CD4-positive, CD25-positive, alpha-beta regulatory T cell (primary cell): Measurements from ENCODE around the gene TRIAP1. TPM values are rescaled to one million over a fixed set of nuclear protein-coding genes. Genes with fewer than 3 reads are reported as not detected.
A peak's percentile ranks its signal among the peaks of the same experiment; 100 is the strongest.

Experiments
- ATAC-seq, 2 donors: fragments of 150-1000 bp; cut with Tn5 transposase; one replicate each; pipeline ENCODE4 v1.10.0; 2021; ENCODE audit warnings: low read depth in 2 of 2, moderate number of reproducible peaks in 2 of 2, moderate library complexity in 1 of 2
- DNase-seq, 3 donors: peaks; one replicate each; pipeline versions ENCODE4 v3.0.0 to v3.0.0-alpha.2; 2012 to 2022; ENCODE audit warnings: mixed read lengths in 1 of 3
- H3K27ac ChIP-seq: one replicate; pipeline ENCODE4 v1.7.0; 2013; ENCODE audit warnings: mild to moderate bottlenecking, low read length; ENCODE audit not compliant: insufficient read depth, poor library complexity, severe bottlenecking
- H3K27me3 ChIP-seq: one replicate; pipeline ENCODE4 v1.7.0; 2013; ENCODE audit warnings: low read length; ENCODE audit not compliant: control insufficient read depth, insufficient read depth
- H3K36me3 ChIP-seq: one replicate; pipeline ENCODE4 v1.7.0; 2013; ENCODE audit warnings: mild to moderate bottlenecking, low read length, moderate library complexity; ENCODE audit not compliant: control insufficient read depth, insufficient read depth
- H3K4me1 ChIP-seq: 2 replicates; pipeline ENCODE4 v1.7.0; 2013; ENCODE audit warnings: mild to moderate bottlenecking, low read length; ENCODE audit not compliant: insufficient read depth, control insufficient read depth, poor library complexity, severe bottlenecking
- H3K4me3 ChIP-seq: one replicate; pipeline ENCODE4 v1.7.0; 2013; ENCODE audit warnings: low read depth, mild to moderate bottlenecking, low read length, moderate library complexity
- H3K9me3 ChIP-seq, 2 experiments: 1 replicate in 1 of 2; 2 replicates in 1 of 2; pipeline ENCODE4 v1.7.0; 2013; ENCODE audit warnings: low read length in 2 of 2, mild to moderate bottlenecking in 1 of 2, moderate library complexity in 1 of 2; ENCODE audit not compliant: control insufficient read depth in 2 of 2
- H3K27ac Mint-ChIP-seq, 3 donors: one replicate each; pipeline ENCODE4 v1.8.0; 2020 to 2022; ENCODE audit warnings: mild to moderate bottlenecking in 3 of 3, mixed read lengths in 3 of 3, moderate library complexity in 2 of 3
- H3K27me3 Mint-ChIP-seq: one replicate; pipeline ENCODE4 v1.8.0; 2022; ENCODE audit warnings: mild to moderate bottlenecking, mixed read lengths
- H3K36me3 Mint-ChIP-seq: one replicate; pipeline ENCODE4 v1.8.0; 2020; ENCODE audit warnings: mixed read lengths
- H3K4me1 Mint-ChIP-seq, 4 donors: one replicate each; pipeline ENCODE4 v1.8.0; 2020 to 2022; ENCODE audit warnings: mixed read lengths in 4 of 4, mild to moderate bottlenecking in 1 of 4
- H3K4me3 Mint-ChIP-seq, 4 donors: one replicate each; pipeline ENCODE4 v1.8.0; 2020 to 2022; ENCODE audit warnings: mild to moderate bottlenecking in 4 of 4, mixed read lengths in 4 of 4, moderate library complexity in 3 of 4
- H3K9me3 Mint-ChIP-seq, 7 donors: one replicate each; pipeline ENCODE4 v1.8.0; 2020 to 2022; ENCODE audit warnings: mixed read lengths in 7 of 7, mild to moderate bottlenecking in 3 of 7, moderate library complexity in 2 of 7
- polyA plus RNA-seq, 4 donors: library from polyadenylated mRNA; unstranded; fragments of 300-500 nt; fragmentation: Illumina TruSeq; gene quantifications; one replicate each; pipeline ENCODE4 v1.2.3, GENCODE V29; 2021
- total RNA-seq: library from RNA; stranded (reverse); gene quantifications from one replicate; pipeline ENCODE4 v1.2.3, GENCODE V29; 2022

The TRIAP1 gene
- total and polyA plus RNA-seq, 5 donors from 2014 or later: 19.2 to 61.1 (median 46.4) TPM

DNA sequence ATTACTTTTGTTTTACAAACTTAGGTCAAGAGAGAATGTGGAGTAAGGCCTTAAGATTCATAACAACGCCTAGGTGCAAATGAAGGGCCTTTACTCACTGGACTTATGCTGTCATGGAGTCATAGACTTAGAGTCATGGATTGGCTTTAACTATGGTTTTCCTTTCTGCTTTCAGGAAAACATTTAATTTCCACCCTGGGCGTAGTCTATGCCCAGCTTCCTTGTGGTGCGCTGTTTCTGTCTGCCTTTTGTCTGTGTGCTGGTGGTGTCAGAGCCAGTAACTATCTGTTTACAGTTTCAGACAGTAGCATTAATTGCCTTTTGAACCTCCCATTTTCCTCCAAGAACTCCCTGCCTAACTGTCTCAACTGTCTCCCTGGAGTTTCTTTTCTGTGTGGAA is 40.1 kb downstream of the TRIAP1 start:
- no peak overlapping the region for H3K27ac ChIP-seq
- Mint-ChIP-seq H3K9me3 (peaks cover 0 to 2% (median 0%) of the 10 kb centered on the region in 7 donors), H3K27ac (no peak overlapping the region), H3K4me1 (peaks cover 0 to 5% (median 2%) of the 10 kb centered on the region in 4 donors), H3K36me3 (no peaks in the 10 kb centered on the region), H3K4me3 (no peak overlapping the region), H3K27me3 (peaks cover 13% of the 10 kb centered on the region)
- no peak for DNase-seq
- H3K4me1 ChIP-seq: no peaks in the 10 kb centered on the region
- H3K27me3 ChIP-seq: no peaks in the 10 kb centered on the region
- H3K4me3 ChIP-seq: no peak overlapping the region
- H3K36me3 ChIP-seq: no peaks in the 10 kb centered on the region
- no peak for ATAC-seq
- peaks cover 0 to 2% of the 10 kb centered on the region in 2 experiments for H3K9me3 ChIP-seq

- Mint-ChIP-seq H3K4me3 (peak overlapping the region in 1 of 4 donors; percentile 43), H3K27ac (no peak overlapping the region), H3K4me1 (peaks cover 0 to 6% (median 4%) of the 10 kb centered on the region in 4 donors), H3K36me3 (no peaks in the 10 kb centered on the region), H3K27me3 (peaks cover 13% of the 10 kb centered on the region), H3K9me3 (peaks cover 0 to 2% (median 0%) of the 10 kb centered on the region in 7 donors)
- peaks cover 3% of the 10 kb centered on the region for H3K27me3 ChIP-seq
- ATAC-seq (no peak), DNase-seq (peak in 1 of 3 donors; percentile 63)
- no peak overlapping the region for H3K27ac ChIP-seq
- peaks cover 0 to 2% of the 10 kb centered on the region in 2 experiments for H3K9me3 ChIP-seq
- H3K4me1 ChIP-seq: no peaks in the 10 kb centered on the region
- no peaks in the 10 kb centered on the region for H3K36me3 ChIP-seq
- no peak overlapping the region for H3K4me3 ChIP-seq
Observed at GRCh38 chr12:120404271-120404670, 41.9 kb downstream of the TRIAP1 start.

DNA sequence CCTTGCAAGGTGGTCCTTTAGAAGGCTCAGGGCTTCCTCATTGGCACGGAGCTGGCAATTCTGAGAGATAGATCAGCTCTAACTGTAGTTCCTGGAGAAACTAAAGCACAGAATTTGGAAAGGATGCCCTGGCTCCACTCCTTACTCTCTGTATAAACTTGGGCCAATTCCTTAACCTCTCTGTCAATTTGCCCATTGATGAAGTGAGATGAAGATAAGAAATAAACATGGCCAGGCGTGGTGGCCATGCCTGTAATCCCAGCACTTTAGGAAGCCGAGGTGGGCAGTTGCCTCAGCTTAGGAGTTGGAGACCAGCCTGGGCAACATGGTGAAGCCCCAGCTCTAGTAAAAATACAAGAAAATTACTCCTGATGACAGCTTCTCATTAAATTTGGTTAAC is 42.3 kb downstream of the TRIAP1 start:
- Mint-ChIP-seq H3K27ac (no peak overlapping the region), H3K36me3 (no peaks in the 10 kb centered on the region), H3K4me3 (no peak overlapping the region), H3K27me3 (peaks cover 17% of the 10 kb centered on the region), H3K9me3 (peaks cover 0 to 2% (median 0%) of the 10 kb centered on the region in 7 donors), H3K4me1 (peaks cover 0 to 6% (median 4%) of the 10 kb centered on the region in 4 donors)
- DNase-seq (no peak), ATAC-seq (no peak)
- H3K9me3 ChIP-seq: peaks cover 0 to 2% of the 10 kb centered on the region in 2 experiments
- peaks cover 3% of the 10 kb centered on the region for H3K27me3 ChIP-seq
- no peak overlapping the region for H3K27ac ChIP-seq
- H3K4me1 ChIP-seq: no peaks in the 10 kb centered on the region
- H3K4me3 ChIP-seq: no peak overlapping the region
- H3K36me3 ChIP-seq: no peaks in the 10 kb centered on the region

- Histone ChIP-seq H3K4me1 (no peaks in the 10 kb centered on the region), H3K36me3 (no peaks in the 10 kb centered on the region), H3K9me3 (peaks cover 0 to 2% of the 10 kb centered on the region in 2 experiments), H3K27me3 (peaks cover 6% of the 10 kb centered on the region), H3K27ac (no peak overlapping the region), H3K4me3 (no peak overlapping the region)
- no peaks in the 10 kb centered on the region for H3K36me3 Mint-ChIP-seq
- no peak overlapping the region for H3K27ac Mint-ChIP-seq
- ATAC-seq: no peak
- DNase-seq: no peak
- H3K4me3 Mint-ChIP-seq: no peak overlapping the region
- peaks cover 0 to 2% (median 0%) of the 10 kb centered on the region in 7 donors for H3K9me3 Mint-ChIP-seq
- H3K4me1 Mint-ChIP-seq: peaks cover 0 to 6% (median 4%) of the 10 kb centered on the region in 4 donors
- H3K27me3 Mint-ChIP-seq: peaks cover 17% of the 10 kb centered on the region
Observed at GRCh38 chr12:120402217-120402616, 44.0 kb downstream of the TRIAP1 start.

- no peak overlapping the region for H3K4me3 Mint-ChIP-seq
Observed at GRCh38 chr12:120399531-120399930, 46.7 kb downstream of the TRIAP1 start.

GRCh38 chr12:120397824-120398540 is 48.2 kb downstream of the TRIAP1 start:
- Mint-ChIP-seq H3K4me3 (no peak overlapping the region), H3K9me3 (no peaks in the 10 kb centered on the region), H3K36me3 (no peaks in the 10 kb centered on the region), H3K4me1 (peaks cover 0 to 4% (median 1%) of the 10 kb centered on the region in 4 donors), H3K27me3 (peaks cover 10% of the 10 kb centered on the region), H3K27ac (no peak overlapping the region)
- Histone ChIP-seq H3K4me3 (no peak overlapping the region), H3K27ac (no peak overlapping the region), H3K9me3 (no peaks in the 10 kb centered on the region), H3K4me1 (peaks cover 4% of the 10 kb centered on the region), H3K36me3 (no peaks in the 10 kb centered on the region), H3K27me3 (peaks cover 6% of the 10 kb centered on the region)
- ATAC-seq (no peak), DNase-seq (no peak)

More at GRCh38 chr12:120399531-120399930, 46.7 kb downstream of the TRIAP1 start:
- Histone ChIP-seq H3K36me3 (no peaks in the 10 kb centered on the region), H3K27ac (no peak overlapping the region), H3K4me3 (no peak overlapping the region), H3K4me1 (peaks cover 3% of the 10 kb centered on the region), H3K9me3 (peaks cover 0 to 2% of the 10 kb centered on the region in 2 experiments), H3K27me3 (peaks cover 6% of the 10 kb centered on the region)
- H3K36me3 Mint-ChIP-seq: no peaks in the 10 kb centered on the region
- H3K4me1 Mint-ChIP-seq: peaks cover 0 to 6% (median 5%) of the 10 kb centered on the region in 4 donors
- peaks cover 12% of the 10 kb centered on the region for H3K27me3 Mint-ChIP-seq
- no peak for DNase-seq
- no peak overlapping the region for H3K27ac Mint-ChIP-seq
- peaks cover 0 to 2% (median 0%) of the 10 kb centered on the region in 7 donors for H3K9me3 Mint-ChIP-seq
- ATAC-seq: no peak

GRCh38 chr12:120394483-120395367 is 51.5 kb downstream of the TRIAP1 start:
- Mint-ChIP-seq H3K9me3 (no peaks in the 10 kb centered on the region), H3K27me3 (peaks cover 10% of the 10 kb centered on the region), H3K4me1 (peaks cover 0 to 3% (median 1%) of the 10 kb centered on the region in 4 donors), H3K4me3 (peak overlapping the region in 1 of 4 donors; percentile 38), H3K27ac (no peak overlapping the region), H3K36me3 (no peaks in the 10 kb centered on the region)
- Histone ChIP-seq H3K36me3 (no peaks in the 10 kb centered on the region), H3K27me3 (peaks cover 4% of the 10 kb centered on the region), H3K9me3 (no peaks in the 10 kb centered on the region), H3K27ac (no peak overlapping the region), H3K4me3 (no peak overlapping the region), H3K4me1 (peaks cover 4% of the 10 kb centered on the region)
- DNase-seq (no peak), ATAC-seq (no peak)
